Ureter (tissue), 1 donor: Measurements from ENCODE around the gene LRRC4. TPM values are rescaled to one million over a fixed set of nuclear protein-coding genes. Genes with fewer than 3 reads are reported as not detected.

Source experiments
- DNase-seq: peaks from one replicate; pipeline ENCODE4 v3.0.0-alpha.2; 2020; ENCODE audit warnings: low spot score
- total RNA-seq: library from RNA; stranded (reverse); gene quantifications from one replicate; pipeline ENCODE4 v1.2.4, GENCODE V29; 2023
- donor health status: DM: yes; HTN: yes; CAD: no.

Gene LRRC4
- total RNA-seq, 1 donor from 2014 or later: 1.3 TPM

GRCh38 chr7:128059143-128059988, 28.1 kb upstream of the LRRC4 start:
- DNase-seq: no peak

DNA sequence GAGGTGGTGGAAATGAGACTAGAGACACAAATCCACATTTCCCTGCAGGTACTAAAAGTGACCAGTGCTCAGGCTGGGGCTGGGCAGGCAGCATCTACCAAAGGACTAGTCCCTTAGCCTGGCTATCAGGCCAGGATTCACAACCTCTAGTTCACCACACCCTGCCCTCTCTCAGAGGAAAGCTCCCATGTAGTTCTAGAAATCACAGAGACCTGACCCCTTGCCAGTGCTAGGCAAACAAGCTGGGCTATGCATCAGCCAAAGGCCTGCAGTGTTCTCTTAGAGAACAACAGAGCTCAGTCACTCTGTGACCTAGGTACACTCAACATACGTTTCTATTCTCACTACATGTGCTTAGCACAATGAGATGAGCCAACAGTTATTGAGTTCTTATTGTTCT, 26.7 kb upstream of the LRRC4 start:
- DNase-seq: no peak

GRCh38 chr7:128056901-128057300, 25.7 kb upstream of the LRRC4 start:
- no peak for DNase-seq

- no peak for DNase-seq
Observed at GRCh38 chr7:128055637-128056036, 24.4 kb upstream of the LRRC4 start.

DNA sequence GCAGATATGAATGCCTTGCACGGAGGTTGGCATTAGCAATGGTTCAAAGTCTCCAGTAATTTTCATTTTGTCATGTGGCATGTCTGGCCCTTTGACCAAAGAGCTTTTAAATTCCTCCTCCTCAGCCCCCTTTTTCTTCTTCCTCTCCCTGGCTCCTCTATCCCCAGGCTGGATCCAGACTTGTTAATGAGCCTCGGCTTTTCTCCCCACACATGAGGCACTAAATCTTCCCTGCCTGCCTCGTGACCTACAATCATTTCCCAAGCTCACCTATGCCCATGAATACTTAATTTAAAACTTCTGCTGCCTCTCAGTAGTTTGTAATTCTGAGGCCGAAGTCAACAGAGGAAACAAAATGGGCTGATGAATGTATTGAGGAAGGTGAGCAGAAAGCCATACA, 23.3 kb upstream of the LRRC4 start:
- no peak for DNase-seq

DNA sequence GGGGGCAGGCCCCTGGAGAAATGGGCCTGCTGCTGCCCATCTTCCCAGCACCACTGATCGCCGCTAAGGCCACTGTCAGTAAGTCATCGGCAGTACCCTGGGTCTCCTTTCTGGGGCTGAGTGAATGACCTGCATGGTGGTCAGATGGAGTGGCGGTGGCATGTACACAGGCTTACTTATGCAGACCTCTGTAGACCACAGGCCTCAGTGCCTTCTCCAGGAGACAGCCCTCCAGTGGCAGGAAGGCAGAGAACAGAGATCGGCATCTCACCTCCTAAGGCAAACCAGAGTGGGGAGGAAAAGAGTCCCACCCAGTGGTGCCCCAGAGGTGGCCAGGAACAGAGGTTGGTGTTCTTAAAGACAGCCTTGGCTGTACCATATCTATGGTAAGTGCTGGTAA, 22.8 kb upstream of the LRRC4 start:
- no peak for DNase-seq

- DNase-seq: no peak
Observed at GRCh38 chr7:128053023-128053422, 21.8 kb upstream of the LRRC4 start.

GRCh38 chr7:128052404-128052803, 21.2 kb upstream of the LRRC4 start:
- no peak for DNase-seq

- DNase-seq: no peak
Observed at GRCh38 chr7:128045766-128046165, 14.5 kb upstream of the LRRC4 start.

GRCh38 chr7:128045158-128045557, 13.9 kb upstream of the LRRC4 start:
- DNase-seq: no peak

DNA sequence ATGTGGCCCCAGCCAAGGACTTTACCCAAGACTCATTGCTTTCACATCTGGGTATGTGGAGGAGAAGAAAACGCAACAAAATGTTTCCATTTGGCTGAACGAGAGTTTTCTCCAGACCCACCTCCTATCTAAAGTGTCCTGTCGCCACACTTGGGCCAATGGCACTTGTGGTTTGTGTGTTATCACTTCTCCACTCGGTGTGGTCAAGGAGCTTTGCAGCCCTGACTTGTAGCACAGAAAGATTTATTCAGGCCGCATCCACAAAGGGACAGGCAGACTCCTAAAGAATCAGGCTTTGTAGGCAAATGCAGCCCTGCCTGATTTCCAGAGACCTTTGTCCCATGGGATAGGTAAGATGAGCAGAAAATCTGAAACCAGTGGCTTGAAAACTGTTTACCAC, 12.8 kb upstream of the LRRC4 start:
- DNase-seq: no peak

- no peak for DNase-seq
Observed at GRCh38 chr7:128042012-128042411, 10.8 kb upstream of the LRRC4 start.

DNA sequence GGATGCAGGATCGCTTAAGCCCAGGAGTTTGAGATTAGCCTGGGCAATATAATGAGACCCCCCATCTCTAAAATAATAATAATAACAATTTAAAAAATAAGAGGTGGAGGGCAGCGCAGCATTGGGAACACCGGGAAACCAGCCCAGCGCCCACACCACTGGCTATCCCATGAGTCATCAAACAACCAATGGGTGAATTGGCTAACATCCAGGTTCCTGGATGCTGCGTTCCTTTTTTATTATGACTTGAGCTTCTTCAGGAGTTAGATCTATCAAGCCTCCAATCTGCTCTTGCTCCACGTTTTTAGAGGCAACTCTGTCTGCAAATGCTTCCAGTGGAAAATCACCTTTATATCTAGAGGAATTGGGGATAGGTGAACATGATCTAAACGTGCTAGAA, 10.0 kb upstream of the LRRC4 start:
- no peak for DNase-seq

GRCh38 chr7:128040205-128040604, 9.0 kb upstream of the LRRC4 start:
- DNase-seq: no peak

GRCh38 chr7:128039544-128039953, 8.3 kb upstream of the LRRC4 start:
- no peak for DNase-seq

DNA sequence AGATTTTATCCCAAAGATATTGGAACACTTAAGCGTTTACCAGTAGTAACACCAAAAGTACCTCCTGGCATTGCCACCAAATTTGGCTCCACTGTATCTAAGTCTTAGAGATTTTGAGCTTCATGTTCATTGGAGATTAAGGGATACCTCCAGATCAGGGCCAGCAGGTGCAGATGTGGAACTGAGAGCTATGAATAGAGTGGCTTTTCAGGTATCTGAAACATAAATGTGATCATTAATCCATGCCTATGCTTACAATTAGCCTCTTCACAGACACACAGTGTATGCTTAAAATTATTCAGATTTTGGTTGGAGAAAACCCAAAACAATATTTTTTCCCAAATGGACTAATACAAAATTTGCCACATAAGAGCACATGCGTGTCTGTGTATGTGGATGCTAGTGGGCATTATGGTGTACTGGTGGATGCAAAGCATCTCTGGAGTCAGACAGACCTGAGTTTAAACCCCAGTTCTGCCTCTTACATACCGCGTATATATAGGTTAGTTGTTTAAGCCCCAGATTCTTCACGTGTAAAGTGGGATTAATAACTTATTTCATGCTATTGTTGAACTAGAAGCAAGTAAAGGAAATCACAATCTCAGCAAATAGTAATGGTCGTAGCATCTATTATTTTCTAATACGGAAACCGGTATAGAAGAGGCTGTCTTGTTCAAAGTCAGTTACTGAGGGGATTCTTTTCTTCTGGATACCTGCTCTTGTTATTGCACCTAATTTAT, 6.8 kb upstream of the LRRC4 start:
- no peak for DNase-seq

DNA sequence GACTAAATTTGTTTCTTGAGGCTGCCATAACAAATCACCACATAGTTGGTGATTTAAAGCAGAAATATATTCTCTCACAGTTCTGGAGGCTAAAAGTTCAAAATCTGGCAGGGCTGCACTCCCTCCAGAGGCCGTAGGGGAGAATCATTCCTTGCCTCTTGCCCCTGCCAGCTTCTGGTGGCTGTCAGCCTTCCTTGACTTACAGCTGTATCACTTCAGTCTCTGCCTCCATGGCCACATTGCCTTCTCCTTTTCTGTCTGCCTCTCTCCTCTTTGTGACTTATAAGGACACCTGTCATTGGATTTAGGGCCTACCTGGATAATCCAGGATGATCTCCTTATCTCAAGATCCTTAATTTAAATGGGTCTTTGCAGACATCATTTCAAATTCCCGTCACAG, 5.8 kb upstream of the LRRC4 start:
- no peak for DNase-seq

DNA sequence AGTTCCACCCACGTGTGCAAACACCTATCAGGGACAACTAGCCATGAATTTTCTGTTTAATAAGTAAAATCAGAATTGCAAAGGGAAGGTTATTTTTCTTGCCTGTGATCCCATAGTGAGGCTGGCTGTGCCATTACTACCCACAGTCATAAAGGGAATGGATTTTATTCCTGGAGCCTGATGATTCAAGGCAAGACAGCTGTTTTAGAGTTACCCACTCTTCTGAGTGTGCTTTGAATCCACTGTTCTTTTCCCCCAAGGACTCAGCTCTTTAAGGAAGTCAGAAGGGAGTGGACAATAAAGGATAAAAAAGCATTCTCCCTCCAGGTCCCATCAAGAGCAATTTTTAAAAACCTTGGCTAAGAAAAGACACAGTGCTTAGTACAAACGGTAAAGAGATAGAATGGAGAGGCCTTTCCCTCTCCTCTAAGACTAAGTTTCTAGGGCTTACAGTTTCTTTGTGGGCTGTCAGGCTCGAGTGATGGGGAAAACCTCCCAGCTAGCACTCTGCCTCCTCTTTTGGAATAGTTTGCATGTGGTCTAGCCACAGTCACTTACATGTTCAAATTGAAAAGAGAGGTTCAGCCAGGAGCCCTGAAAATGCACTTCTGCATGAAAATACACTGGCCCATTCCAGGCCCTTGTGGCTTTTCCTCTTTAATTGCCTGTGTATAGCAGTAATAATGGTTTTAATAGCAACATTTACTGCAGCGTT, 5.1 kb upstream of the LRRC4 start:
- no peak for DNase-seq

DNA sequence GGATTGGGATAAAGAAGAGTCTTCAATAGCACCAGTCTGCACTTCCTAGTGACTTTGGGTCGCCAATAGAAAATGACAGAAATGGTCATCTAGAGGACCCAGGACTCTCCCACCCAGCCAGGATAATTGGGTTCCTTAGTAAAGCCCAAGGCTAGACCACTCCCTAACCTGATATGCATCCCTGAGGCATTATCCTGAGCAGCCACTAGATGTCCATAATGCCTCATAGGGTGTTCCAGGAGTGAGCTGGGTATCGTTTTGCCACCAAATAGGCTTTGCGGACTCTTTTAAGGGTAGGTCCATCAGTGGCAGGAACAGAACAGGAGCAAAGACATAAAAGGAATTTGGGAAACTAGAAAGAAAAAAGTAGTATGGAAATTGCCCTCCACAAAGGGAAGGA, 4.5 kb upstream of the LRRC4 start:
- no peak for DNase-seq

GRCh38 chr7:128034825-128035224, 3.6 kb upstream of the LRRC4 start:
- no peak for DNase-seq

DNA sequence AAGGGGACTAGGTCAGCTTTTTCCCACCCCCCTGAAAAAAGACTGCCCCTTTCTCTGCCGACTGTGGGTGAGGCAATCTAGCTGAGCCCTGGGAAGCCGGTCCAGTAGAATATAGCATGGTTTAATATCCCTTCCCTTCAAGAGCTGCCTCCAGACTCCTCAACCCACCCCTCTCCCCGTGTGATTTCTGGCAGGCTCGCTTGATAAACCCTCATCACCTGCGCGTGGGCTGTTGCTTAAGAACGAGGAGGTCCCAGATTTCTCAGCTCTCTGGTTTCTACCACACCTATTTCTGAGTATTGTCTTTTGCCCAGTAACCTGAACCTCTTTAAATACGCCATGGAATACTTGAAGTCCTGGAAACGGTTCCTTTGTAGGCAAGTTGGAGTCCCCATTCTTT, 2.0 kb upstream of the LRRC4 start:
- no peak for DNase-seq

DNA sequence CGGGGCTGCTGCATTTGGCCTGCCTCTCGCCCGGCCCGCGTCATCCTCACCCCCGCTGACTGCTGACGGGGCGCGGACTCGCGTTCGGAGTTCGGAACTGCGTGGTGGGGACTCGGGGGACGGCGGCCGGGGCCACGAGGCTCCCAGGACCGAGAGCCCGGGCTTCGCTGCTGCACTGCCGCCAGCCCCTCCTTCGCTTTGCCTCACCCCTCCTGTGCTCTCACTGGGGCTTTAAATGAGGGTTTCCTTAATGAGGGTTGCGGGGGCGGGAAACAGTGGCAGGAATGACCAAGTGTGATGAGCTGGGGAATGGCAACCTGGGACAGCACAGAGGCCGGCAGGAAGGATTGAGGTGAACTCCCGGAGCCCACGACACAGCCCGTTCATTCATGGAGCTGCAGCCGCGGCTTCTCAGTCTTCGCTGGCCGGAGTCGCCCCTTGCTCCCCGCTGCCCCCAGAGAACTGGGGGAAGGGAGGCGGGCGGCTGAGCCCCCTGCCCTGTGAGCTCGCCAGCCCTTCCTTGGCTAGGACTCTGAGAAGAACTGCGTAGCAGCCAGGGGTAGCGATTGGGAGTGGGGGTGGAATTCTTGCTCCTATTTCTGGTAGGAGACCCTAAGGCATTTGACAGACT, 1.5 kb upstream of the LRRC4 start:
- no peak for DNase-seq
